ENCODE measurements around the gene KCNQ2.
"Not testable (repeated sequence)": the region's sequence is repeated elsewhere in the genome, so short reads cannot be mapped to it uniquely, and the experiment has no call there.

The KCNQ2 gene

GRCh38 chr20:63381781-63382431, 90.5 kb downstream of the KCNQ2 start:
- H3K79me2 ChIP-seq (ENCODE audit: insufficient read depth, low read length) = no peaks in the 10 kb centered on the region
- H3K27me3 ChIP-seq (ENCODE audit: insufficient read depth, low read length) = peaks cover 12% of the 10 kb centered on the region; the same call in 1 of the 2 replicates
- TF ChIP-seq EZH2 (IDR thresholded peaks at IDR 0.05; ENCODE audit: borderline replicate concordance, low read length) (no peak), CTCF (IDR thresholded peaks at IDR 0.05; ENCODE audit: low read length) (peak; percentile 95)
- H3K4me3 ChIP-seq (ENCODE audit: low read depth, low read length, poor library complexity, severe bottlenecking) = no peak overlapping the region
- peaks cover 10% of the 10 kb centered on the region for H3K9me3 ChIP-seq (ENCODE audit: low read length)
- H3F3A ChIP-seq (ENCODE audit: insufficient read depth, low read length) = no peaks in the 10 kb centered on the region
- no peak overlapping the region for H3K4me2 ChIP-seq (ENCODE audit: low read length)
- no peak overlapping the region for H2AFZ ChIP-seq (ENCODE audit: low read length)
- H4K20me1 ChIP-seq (ENCODE audit: insufficient read depth, low read length) = no peaks in the 10 kb centered on the region
- H3K4me1 ChIP-seq (ENCODE audit: insufficient read depth, low read length, severe bottlenecking) = no peaks in the 10 kb centered on the region
- no peak overlapping the region for H3K9ac ChIP-seq (ENCODE audit: low read length)
- no peak overlapping the region for H3K27ac ChIP-seq (ENCODE audit: low read depth, low read length, poor library complexity, severe bottlenecking)
- no peaks in the 10 kb centered on the region for H3K9me2 ChIP-seq (ENCODE audit: low read depth, low read length)
- no peaks in the 10 kb centered on the region for H3K36me3 ChIP-seq (ENCODE audit: insufficient read depth, low read length)

- TF ChIP-seq CTCF (IDR thresholded peaks at IDR 0.05; ENCODE audit: low read length) (no peak), EZH2 (IDR thresholded peaks at IDR 0.05; ENCODE audit: borderline replicate concordance, low read length) (no peak)
- no peaks in the 10 kb centered on the region for H3F3A ChIP-seq (ENCODE audit: insufficient read depth, low read length)
- no peaks in the 10 kb centered on the region for H3K79me2 ChIP-seq (ENCODE audit: insufficient read depth, low read length)
Measured at GRCh38 chr20:63380346-63380870, 92.0 kb downstream of the KCNQ2 start.

GRCh38 chr20:63379872-63380271, 92.6 kb downstream of the KCNQ2 start:
- not testable (repeated sequence) for H3K79me2 ChIP-seq (ENCODE audit: insufficient read depth, low read length); H3K27me3 ChIP-seq (ENCODE audit: insufficient read depth, low read length); H4K20me1 ChIP-seq (ENCODE audit: insufficient read depth, low read length); H3F3A ChIP-seq (ENCODE audit: insufficient read depth, low read length); H2AFZ ChIP-seq (ENCODE audit: low read length); H3K4me3 ChIP-seq (ENCODE audit: low read depth, low read length, poor library complexity, severe bottlenecking); H3K36me3 ChIP-seq (ENCODE audit: insufficient read depth, low read length); H3K9ac ChIP-seq (ENCODE audit: low read length); H3K9me3 ChIP-seq (ENCODE audit: low read length); H3K4me1 ChIP-seq (ENCODE audit: insufficient read depth, low read length, severe bottlenecking); H3K27ac ChIP-seq (ENCODE audit: low read depth, low read length, poor library complexity, severe bottlenecking); H3K4me2 ChIP-seq (ENCODE audit: low read length); H3K9me2 ChIP-seq (ENCODE audit: low read depth, low read length)

More at GRCh38 chr20:63380346-63380870, 92.0 kb downstream of the KCNQ2 start:
- Histone ChIP-seq H3K27me3 (ENCODE audit: insufficient read depth, low read length) (peaks cover 10% of the 10 kb centered on the region; the same call in 1 of the 2 replicates), H3K9ac (ENCODE audit: low read length) (no peak overlapping the region), H3K27ac (ENCODE audit: low read depth, low read length, poor library complexity, severe bottlenecking) (no peak overlapping the region), H3K4me1 (ENCODE audit: insufficient read depth, low read length, severe bottlenecking) (no peaks in the 10 kb centered on the region), H2AFZ (ENCODE audit: low read length) (no peak overlapping the region), H3K9me3 (ENCODE audit: low read length) (peaks cover 1% of the 10 kb centered on the region), H3K4me3 (ENCODE audit: low read depth, low read length, poor library complexity, severe bottlenecking) (no peak overlapping the region), H3K36me3 (ENCODE audit: insufficient read depth, low read length) (no peaks in the 10 kb centered on the region), H4K20me1 (ENCODE audit: insufficient read depth, low read length) (no peaks in the 10 kb centered on the region), H3K4me2 (ENCODE audit: low read length) (no peak overlapping the region), H3K9me2 (ENCODE audit: low read depth, low read length) (no peaks in the 10 kb centered on the region)

GRCh38 chr20:63379296-63379695, 93.2 kb downstream of the KCNQ2 start:
- H3K36me3 ChIP-seq (ENCODE audit: insufficient read depth, low read length) = no peaks in the 10 kb centered on the region
- H3F3A ChIP-seq (ENCODE audit: insufficient read depth, low read length) = no peaks in the 10 kb centered on the region
- peaks cover 6% of the 10 kb centered on the region; the same call in 1 of the 2 replicates for H3K27me3 ChIP-seq (ENCODE audit: insufficient read depth, low read length)
- no peaks in the 10 kb centered on the region for H3K4me1 ChIP-seq (ENCODE audit: insufficient read depth, low read length, severe bottlenecking)
- TF ChIP-seq EZH2 (IDR thresholded peaks at IDR 0.05; ENCODE audit: borderline replicate concordance, low read length) (no peak), CTCF (IDR thresholded peaks at IDR 0.05; ENCODE audit: low read length) (no peak)
- H3K4me3 ChIP-seq (ENCODE audit: low read depth, low read length, poor library complexity, severe bottlenecking) = no peak overlapping the region
- H2AFZ ChIP-seq (ENCODE audit: low read length) = no peak overlapping the region
- H3K4me2 ChIP-seq (ENCODE audit: low read length) = no peak overlapping the region
- H3K27ac ChIP-seq (ENCODE audit: low read depth, low read length, poor library complexity, severe bottlenecking) = no peak overlapping the region
- no peaks in the 10 kb centered on the region for H4K20me1 ChIP-seq (ENCODE audit: insufficient read depth, low read length)
- H3K9me2 ChIP-seq (ENCODE audit: low read depth, low read length) = no peaks in the 10 kb centered on the region
- H3K79me2 ChIP-seq (ENCODE audit: insufficient read depth, low read length) = no peaks in the 10 kb centered on the region
- H3K9me3 ChIP-seq (ENCODE audit: low read length) = no peaks in the 10 kb centered on the region
- H3K9ac ChIP-seq (ENCODE audit: low read length) = no peak overlapping the region
